ENCODE measurements around the gene AJUBA.

GRCh38 chr14:23008831-23009230, 26.5 kb upstream of the AJUBA start:
- no peak for TF ChIP-seq POLR2A (IDR thresholded peaks at IDR 0.05)
- no peak for TF ChIP-seq CTCF (IDR thresholded peaks at IDR 0.05)
